GM12875 (cell line): ENCODE results near the gene PIAS3.

Source experiments
- H3K4me3 ChIP-seq: one replicate; pipeline ENCODE4 v1.5.1; 2011; ENCODE audit warnings: low read depth, low read length, control low read depth
- TF ChIP-seq, protein P1 (sequence below): IDR thresholded peaks from 2 replicates; pipeline ENCODE4 v1.5.1; 2011; ENCODE audit warnings: low read depth, mild to moderate bottlenecking, control low read depth, inconsistent platforms, low read length, moderate library complexity, borderline replicate concordance; ENCODE audit not compliant: insufficient read depth

PIAS3 gene

DNA sequence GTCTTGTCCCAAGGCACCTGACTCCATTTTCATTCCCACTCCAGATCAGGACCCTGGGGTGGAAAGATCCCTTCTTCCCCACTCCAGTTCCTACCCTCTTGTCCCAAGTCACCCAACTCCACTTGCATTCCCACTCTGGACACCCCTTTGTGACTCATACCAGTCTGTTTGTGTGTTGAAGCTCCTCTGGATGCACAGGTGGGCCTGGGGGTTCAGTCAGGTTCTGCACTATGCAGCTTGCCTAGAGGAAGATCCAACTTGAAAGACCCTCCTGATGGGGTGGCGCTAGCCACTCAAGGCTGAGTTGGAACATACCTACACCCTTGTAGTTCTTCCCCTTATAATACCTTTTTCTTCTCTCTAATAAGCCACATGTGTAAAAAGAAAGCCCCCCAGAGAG lies 36.6 kb upstream of the PIAS3 start:
- TF ChIP-seq, protein P1, sequence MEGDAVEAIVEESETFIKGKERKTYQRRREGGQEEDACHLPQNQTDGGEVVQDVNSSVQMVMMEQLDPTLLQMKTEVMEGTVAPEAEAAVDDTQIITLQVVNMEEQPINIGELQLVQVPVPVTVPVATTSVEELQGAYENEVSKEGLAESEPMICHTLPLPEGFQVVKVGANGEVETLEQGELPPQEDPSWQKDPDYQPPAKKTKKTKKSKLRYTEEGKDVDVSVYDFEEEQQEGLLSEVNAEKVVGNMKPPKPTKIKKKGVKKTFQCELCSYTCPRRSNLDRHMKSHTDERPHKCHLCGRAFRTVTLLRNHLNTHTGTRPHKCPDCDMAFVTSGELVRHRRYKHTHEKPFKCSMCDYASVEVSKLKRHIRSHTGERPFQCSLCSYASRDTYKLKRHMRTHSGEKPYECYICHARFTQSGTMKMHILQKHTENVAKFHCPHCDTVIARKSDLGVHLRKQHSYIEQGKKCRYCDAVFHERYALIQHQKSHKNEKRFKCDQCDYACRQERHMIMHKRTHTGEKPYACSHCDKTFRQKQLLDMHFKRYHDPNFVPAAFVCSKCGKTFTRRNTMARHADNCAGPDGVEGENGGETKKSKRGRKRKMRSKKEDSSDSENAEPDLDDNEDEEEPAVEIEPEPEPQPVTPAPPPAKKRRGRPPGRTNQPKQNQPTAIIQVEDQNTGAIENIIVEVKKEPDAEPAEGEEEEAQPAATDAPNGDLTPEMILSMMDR = no peak
- no peak overlapping the region for H3K4me3 ChIP-seq

DNA sequence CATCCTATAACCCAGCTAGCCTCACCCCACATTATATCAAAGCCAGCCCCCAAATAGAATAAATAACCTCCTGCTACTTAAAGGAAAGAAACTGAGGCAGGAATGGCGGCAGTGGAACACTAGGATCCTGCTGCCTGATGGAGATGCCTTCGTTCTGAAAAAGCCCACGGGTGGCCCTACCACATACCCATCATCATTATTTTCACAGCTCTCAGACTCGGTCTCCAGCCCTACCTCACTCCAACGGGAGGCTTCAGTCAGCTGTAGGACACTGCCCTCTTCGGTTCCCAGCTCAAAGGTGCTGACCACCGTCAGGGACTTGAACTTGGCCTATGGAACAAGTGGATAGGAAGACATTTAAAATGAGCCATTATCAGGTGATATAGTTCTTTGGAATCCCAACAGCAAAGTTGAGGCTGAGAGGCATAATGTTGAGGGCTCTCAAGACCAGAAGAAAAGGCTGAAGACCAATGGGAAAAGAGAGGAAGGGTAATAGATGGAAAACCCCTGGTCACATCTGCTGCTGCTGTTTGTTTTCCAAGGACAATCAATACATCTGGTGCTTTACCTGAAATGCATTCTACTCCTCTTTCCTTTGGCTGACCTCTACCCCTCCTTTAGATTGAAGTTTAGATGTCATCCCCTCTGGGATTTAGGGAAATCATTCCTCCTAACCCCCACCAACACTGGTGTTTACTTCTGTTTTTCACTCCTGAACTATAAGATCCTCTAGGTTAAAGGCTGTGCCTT lies 34.6 kb upstream of the PIAS3 start:
- TF ChIP-seq, protein P1 = no peak
- H3K4me3 ChIP-seq = no peak overlapping the region

DNA sequence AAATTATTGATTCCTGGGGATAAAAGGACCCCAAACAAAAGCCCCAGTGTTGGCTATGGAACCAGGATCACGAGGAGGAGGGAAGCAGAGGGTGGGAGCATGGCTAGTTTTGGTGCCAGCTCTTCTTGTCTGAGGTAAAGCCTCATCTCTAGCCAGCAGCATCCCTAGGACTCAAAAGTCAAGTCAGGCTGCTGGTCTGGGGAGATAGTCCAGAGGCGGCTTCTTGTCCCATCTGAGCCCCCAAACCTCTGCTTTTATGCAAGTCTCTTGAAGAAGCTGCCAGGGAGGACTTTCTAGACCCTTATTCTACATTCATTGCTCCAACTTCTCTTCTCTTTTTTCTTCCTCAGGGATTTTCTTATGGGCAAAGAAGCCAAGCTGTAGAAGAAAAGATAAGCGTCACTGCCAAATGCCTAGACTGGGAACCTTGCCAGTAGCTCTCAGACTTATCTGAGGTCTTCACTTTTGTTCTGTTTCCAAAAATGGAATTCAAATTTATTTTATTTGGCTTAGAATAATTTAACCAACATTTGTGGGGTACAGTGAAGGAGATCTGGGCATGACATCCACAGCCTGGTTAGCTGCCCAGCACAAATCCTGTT lies 33.7 kb upstream of the PIAS3 start:
- H3K4me3 ChIP-seq = no peak overlapping the region
- TF ChIP-seq, protein P1 = no peak

DNA sequence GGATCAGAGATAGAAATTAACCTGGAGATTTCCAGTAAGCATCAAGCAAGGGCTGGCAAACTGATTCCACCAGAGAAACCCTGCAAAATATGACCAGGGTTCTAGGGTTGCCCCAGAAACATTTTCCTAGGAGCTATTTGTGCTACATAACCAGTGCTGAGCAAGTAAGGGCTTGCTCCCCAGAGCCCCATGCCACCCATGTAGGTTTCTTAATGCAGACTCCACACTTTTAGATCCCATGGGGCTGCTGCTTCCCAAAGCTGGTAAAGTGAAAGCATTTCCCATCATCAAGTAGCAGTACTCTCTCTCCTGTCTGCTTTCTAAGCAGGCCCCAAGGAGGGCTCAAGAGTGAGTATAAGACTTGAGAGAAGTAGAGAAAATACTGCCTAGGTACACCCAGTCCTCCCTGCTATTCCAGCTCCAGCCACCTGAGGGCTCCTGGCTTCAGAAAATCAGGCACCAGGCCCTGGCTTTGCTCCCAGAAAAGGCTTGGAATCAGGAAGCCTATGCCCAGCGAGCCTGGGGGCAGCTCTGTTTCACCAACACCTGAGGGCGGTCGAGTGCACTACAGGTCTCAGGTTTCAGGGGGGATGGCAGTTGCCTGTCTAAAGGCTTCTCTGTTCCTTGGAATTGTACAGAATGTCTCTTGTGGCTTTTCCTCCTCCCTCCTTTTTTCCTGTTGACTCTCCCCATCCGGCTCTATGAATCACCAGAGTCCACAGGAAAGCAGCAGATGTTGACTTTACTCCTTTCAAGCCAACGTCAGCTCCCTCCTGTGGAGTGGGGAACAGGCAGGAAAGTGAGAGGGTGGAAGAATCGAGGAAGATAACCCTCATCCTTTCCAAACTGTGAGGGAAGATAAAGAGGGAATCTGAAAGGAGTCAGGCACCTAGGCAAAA lies 33.0 kb upstream of the PIAS3 start:
- TF ChIP-seq, protein P1 = peak; percentile 84
- H3K4me3 ChIP-seq = no peak overlapping the region

DNA sequence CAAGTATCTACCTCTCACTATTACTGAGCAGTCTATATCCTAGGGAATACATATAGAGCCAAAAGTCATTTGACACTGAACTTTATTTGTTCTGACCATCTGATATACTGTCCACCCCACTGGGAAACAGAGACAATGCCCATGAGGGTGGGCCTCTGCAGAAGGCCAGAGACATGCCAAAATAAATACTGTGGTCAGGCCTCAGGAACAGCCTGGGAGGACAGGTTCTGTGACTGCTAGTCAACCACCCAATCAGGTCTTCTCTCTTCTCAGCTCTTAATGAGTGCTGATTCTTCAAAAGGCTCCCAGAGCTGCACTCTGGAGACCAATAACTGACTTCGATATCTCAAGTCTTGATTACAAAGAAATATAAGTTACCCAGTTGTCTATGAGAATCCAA lies 32.3 kb upstream of the PIAS3 start:
- TF ChIP-seq, protein P1 = no peak
- H3K4me3 ChIP-seq = no peak overlapping the region

DNA sequence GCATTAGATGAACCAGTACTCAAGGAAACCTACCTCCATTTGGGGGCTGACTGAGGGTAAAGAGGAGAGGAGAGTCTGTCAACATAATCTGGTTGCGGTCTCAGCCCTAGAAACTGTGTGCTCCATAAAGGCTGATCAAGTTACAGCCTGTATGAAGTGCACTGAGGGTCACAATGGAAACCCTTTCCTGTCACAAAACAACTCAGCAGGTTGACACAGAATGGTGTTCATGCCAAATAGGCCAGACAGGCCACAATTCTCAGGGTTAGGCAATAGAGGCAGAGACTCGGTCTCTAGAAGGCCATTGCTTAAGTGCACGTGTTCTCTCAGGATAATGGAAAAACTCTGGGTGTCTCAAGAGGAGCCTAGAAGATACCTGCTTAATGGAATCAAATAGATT lies 30.8 kb upstream of the PIAS3 start:
- no peak overlapping the region for H3K4me3 ChIP-seq
- TF ChIP-seq, protein P1 = no peak
